Measurements from ENCODE around the gene FAM53A.

FAM53A gene

GRCh38 chr4:1670279-1670678, 13.8 kb downstream of the FAM53A start:
- no peak overlapping the region for H3K4me3 ChIP-seq (ENCODE audit: low read depth, low read length)
- no peak for TF ChIP-seq CTCF (IDR thresholded peaks at IDR 0.05; ENCODE audit: low read depth, low read length)

GRCh38 chr4:1669850-1670249, 14.3 kb downstream of the FAM53A start:
- H3K4me3 ChIP-seq (ENCODE audit: low read depth, low read length), result no peak overlapping the region
- no peak for TF ChIP-seq CTCF (IDR thresholded peaks at IDR 0.05; ENCODE audit: low read depth, low read length)

GRCh38 chr4:1669270-1669669, 14.8 kb downstream of the FAM53A start:
- TF ChIP-seq CTCF (IDR thresholded peaks at IDR 0.05; ENCODE audit: low read depth, low read length), result no peak

GRCh38 chr4:1668488-1668840, 15.6 kb downstream of the FAM53A start:
- TF ChIP-seq CTCF (IDR thresholded peaks at IDR 0.05; ENCODE audit: low read depth, low read length), result no peak
- H3K4me3 ChIP-seq (ENCODE audit: low read depth, low read length), result no peak overlapping the region

More at GRCh38 chr4:1669270-1669669, 14.8 kb downstream of the FAM53A start:
- no peak overlapping the region for H3K4me3 ChIP-seq (ENCODE audit: low read depth, low read length)

GRCh38 chr4:1667273-1667672, 16.8 kb downstream of the FAM53A start:
- TF ChIP-seq CTCF (IDR thresholded peaks at IDR 0.05; ENCODE audit: low read depth, low read length), result no peak
- no peak overlapping the region for H3K4me3 ChIP-seq (ENCODE audit: low read depth, low read length)

GRCh38 chr4:1666391-1666790, 17.7 kb downstream of the FAM53A start:
- no peak for TF ChIP-seq CTCF (IDR thresholded peaks at IDR 0.05; ENCODE audit: low read depth, low read length)
- H3K4me3 ChIP-seq (ENCODE audit: low read depth, low read length), result no peak overlapping the region

GRCh38 chr4:1664141-1664540, 20.0 kb downstream of the FAM53A start:
- TF ChIP-seq CTCF (IDR thresholded peaks at IDR 0.05; ENCODE audit: low read depth, low read length), result no peak
- no peak overlapping the region for H3K4me3 ChIP-seq (ENCODE audit: low read depth, low read length)
